Measurements from ENCODE around the gene ULK2.

- no peak for TF ChIP-seq CTCF (IDR thresholded peaks at IDR 0.05)
- no peak for TF ChIP-seq POLR2A (IDR thresholded peaks at IDR 0.05)
Observed at GRCh38 chr17:19736071-19736470, 131.7 kb downstream of the ULK2 start.

All from heart left ventricle (tissue), 13 donors.